HEK293 (cell line): ENCODE data around the gene FGD4.

Source experiments
- BCL11A ChIP-seq: fragments of 450-650 bp; formaldehyde crosslinking; IDR thresholded peaks from 2 replicates; pipeline ENCODE4 v1.5.1; 2016; ENCODE audit warnings: low read depth, missing biosample characterization, missing genetic modification characterization
- CTCF ChIP-seq: fragments of 450-650 bp; formaldehyde crosslinking; IDR thresholded peaks from 2 replicates; pipeline ENCODE4 v1.5.1; 2016; ENCODE audit warnings: missing biosample characterization, missing genetic modification characterization
- HOXD13 ChIP-seq: sonication (generic); formaldehyde crosslinking; IDR thresholded peaks from 2 replicates; pipeline ENCODE4 v1.8.0; 2022; ENCODE audit warnings: missing genetic modification reagents, borderline replicate concordance
- SP2 ChIP-seq: fragments of 450-650 bp; formaldehyde crosslinking; IDR thresholded peaks from 2 replicates; pipeline ENCODE4 v1.5.1; 2016; ENCODE audit warnings: missing biosample characterization, missing genetic modification characterization
- YY1 ChIP-seq: fragments of 450-650 bp; formaldehyde crosslinking; IDR thresholded peaks from 2 replicates; pipeline ENCODE4 v1.5.1; 2018; ENCODE audit warnings: missing biosample characterization, missing genetic modification characterization
- ZBTB11 ChIP-seq: fragments of 450-650 bp; formaldehyde crosslinking; conservative IDR thresholded peaks from 2 replicates; pipeline ENCODE4 v1.5.1; 2016; ENCODE audit warnings: low read depth, missing biosample characterization, missing genetic modification characterization

- TF ChIP-seq CTCF (tag by site-specific recombination) (no peak), BCL11A (tag by site-specific recombination) (no peak), SP2 (tag by site-specific recombination) (no peak), ZBTB11 (tag by site-specific recombination) (no peak), HOXD13 (no peak), YY1 (tag by site-specific recombination) (no peak)
Observed at GRCh38 chr12:32390572-32391219, 8.7 kb upstream of the FGD4 start.
